B cell (primary cell): Measurements from ENCODE around the gene ATP5MC3.

Experiments used
- EZH2 ChIP-seq: IDR thresholded peaks from 2 replicates; pipeline ENCODE4 v1.6.1; 2012; ENCODE audit warnings: borderline replicate concordance, low read depth, mild to moderate bottlenecking, moderate library complexity, low read length; ENCODE audit not compliant: insufficient read depth, poor library complexity, severe bottlenecking
- TF ChIP-seq, protein P1 (sequence below): fragments of 200-600 bp; IDR thresholded peaks from one replicate; pipeline ENCODE4 v1.8.0; 2022; ENCODE audit warnings: antibody characterized with exemption, mild to moderate bottlenecking

GRCh38 chr2:175167076-175167791, 14.3 kb downstream of the ATP5MC3 start:
- TF ChIP-seq, protein P1, sequence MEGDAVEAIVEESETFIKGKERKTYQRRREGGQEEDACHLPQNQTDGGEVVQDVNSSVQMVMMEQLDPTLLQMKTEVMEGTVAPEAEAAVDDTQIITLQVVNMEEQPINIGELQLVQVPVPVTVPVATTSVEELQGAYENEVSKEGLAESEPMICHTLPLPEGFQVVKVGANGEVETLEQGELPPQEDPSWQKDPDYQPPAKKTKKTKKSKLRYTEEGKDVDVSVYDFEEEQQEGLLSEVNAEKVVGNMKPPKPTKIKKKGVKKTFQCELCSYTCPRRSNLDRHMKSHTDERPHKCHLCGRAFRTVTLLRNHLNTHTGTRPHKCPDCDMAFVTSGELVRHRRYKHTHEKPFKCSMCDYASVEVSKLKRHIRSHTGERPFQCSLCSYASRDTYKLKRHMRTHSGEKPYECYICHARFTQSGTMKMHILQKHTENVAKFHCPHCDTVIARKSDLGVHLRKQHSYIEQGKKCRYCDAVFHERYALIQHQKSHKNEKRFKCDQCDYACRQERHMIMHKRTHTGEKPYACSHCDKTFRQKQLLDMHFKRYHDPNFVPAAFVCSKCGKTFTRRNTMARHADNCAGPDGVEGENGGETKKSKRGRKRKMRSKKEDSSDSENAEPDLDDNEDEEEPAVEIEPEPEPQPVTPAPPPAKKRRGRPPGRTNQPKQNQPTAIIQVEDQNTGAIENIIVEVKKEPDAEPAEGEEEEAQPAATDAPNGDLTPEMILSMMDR = no peak
- no peak for TF ChIP-seq EZH2
